GM21390 (cell line): ENCODE measurements around the gene TNFRSF19.
"Not testable (repeated sequence)": the region's sequence is repeated elsewhere in the genome, so short reads cannot be mapped to it uniquely, and the experiment has no call there.

Experiments used
- ATAC-seq: cut with Tn5 transposase; IDR thresholded peaks from one replicate; pipeline ENCODE4 v1.9.1; 2021; ENCODE audit not compliant: unreplicated experiment

The TNFRSF19 gene

GRCh38 chr13:23567906-23568460 is 2.2 kb upstream of the TNFRSF19 start:
- no peak for ATAC-seq

GRCh38 chr13:23570921-23571315 is 706 bp downstream of the TNFRSF19 start:
- no peak for ATAC-seq

- ATAC-seq: no peak
Observed at GRCh38 chr13:23571431-23571830, 1.2 kb downstream of the TNFRSF19 start.

- ATAC-seq: no peak
Observed at GRCh38 chr13:23572836-23573235, 2.6 kb downstream of the TNFRSF19 start.

- no peak for ATAC-seq
Observed at GRCh38 chr13:23574421-23575145, 4.4 kb downstream of the TNFRSF19 start.

- no peak for ATAC-seq
Observed at GRCh38 chr13:23575632-23576031, 5.4 kb downstream of the TNFRSF19 start.

GRCh38 chr13:23578411-23579071 is 8.3 kb downstream of the TNFRSF19 start:
- peak; percentile 62 for ATAC-seq

GRCh38 chr13:23579072-23579895 is 9.1 kb downstream of the TNFRSF19 start:
- peak; percentile 79 for ATAC-seq

- ATAC-seq: no peak
Observed at GRCh38 chr13:23579896-23580683, 9.9 kb downstream of the TNFRSF19 start.

GRCh38 chr13:23580684-23581060 is 10.5 kb downstream of the TNFRSF19 start:
- ATAC-seq: no peak

GRCh38 chr13:23583491-23583890 is 13.3 kb downstream of the TNFRSF19 start:
- ATAC-seq: no peak

- ATAC-seq: no peak
Observed at GRCh38 chr13:23584275-23584674, 14.1 kb downstream of the TNFRSF19 start.

GRCh38 chr13:23586336-23586735 is 16.1 kb downstream of the TNFRSF19 start:
- no peak for ATAC-seq

GRCh38 chr13:23588666-23589065 is 18.5 kb downstream of the TNFRSF19 start:
- no peak for ATAC-seq

GRCh38 chr13:23592596-23592995 is 22.4 kb downstream of the TNFRSF19 start:
- no peak for ATAC-seq

GRCh38 chr13:23593148-23593547 is 22.9 kb downstream of the TNFRSF19 start:
- ATAC-seq: no peak

- ATAC-seq: not testable (repeated sequence)
Observed at GRCh38 chr13:23594290-23594689, 24.1 kb downstream of the TNFRSF19 start.

- ATAC-seq: no peak
Observed at GRCh38 chr13:23598369-23598768, 28.2 kb downstream of the TNFRSF19 start.

GRCh38 chr13:23599083-23599925 is 29.1 kb downstream of the TNFRSF19 start:
- ATAC-seq: no peak

GRCh38 chr13:23600100-23600499 is 29.9 kb downstream of the TNFRSF19 start:
- no peak for ATAC-seq
